GM23248 (cell line): ENCODE results near the gene PTK7.

Source experiments
- EZH2 ChIP-seq: fragments of 200-600 bp; sonication (generic); IDR thresholded peaks from 2 replicates; pipeline ENCODE4 v1.6.1; 2018; ENCODE audit warnings: antibody characterized with exemption, mild to moderate bottlenecking; ENCODE audit not compliant: insufficient read depth, poor library complexity, severe bottlenecking
- EZH2phosphoT487 ChIP-seq: fragments of 200-600 bp; sonication (generic); IDR thresholded peaks from 2 replicates; pipeline ENCODE4 v1.6.1; 2018; ENCODE audit warnings: antibody characterized with exemption, moderate library complexity, mild to moderate bottlenecking, low read depth; ENCODE audit not compliant: insufficient read depth

DNA sequence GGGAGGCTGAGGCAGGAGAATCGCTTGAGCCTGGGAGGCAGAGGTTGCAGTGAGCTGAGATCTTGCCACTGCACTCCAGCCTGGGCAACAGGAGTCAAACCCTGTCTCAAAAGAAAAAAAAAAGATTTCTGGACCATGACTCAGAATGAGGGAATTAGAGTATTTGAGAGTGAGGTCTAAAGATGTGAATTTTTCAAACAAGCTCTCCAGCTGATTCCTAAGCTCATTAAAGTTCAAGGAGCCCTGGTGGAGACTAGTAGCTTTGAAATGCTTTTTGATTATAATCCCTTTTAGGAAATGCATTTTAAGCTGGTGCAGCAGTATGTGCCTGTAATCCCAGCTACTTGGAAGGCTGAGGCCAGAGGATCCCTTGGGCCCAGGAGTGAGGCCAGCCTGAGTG is 73.2 kb downstream of the PTK7 start:
- TF ChIP-seq EZH2 (no peak), EZH2phosphoT487 (no peak)
